ENCODE measurements around the gene TMEM63A.
"Not testable (repeated sequence)": the region's sequence is repeated elsewhere in the genome, so short reads cannot be mapped to it uniquely, and the experiment has no call there.

The TMEM63A gene

GRCh38 chr1:225796097-225796496, 86.1 kb downstream of the TMEM63A start:
- not testable (repeated sequence) for DNase-seq (ENCODE audit: low read depth in 2 of 2)
